Measurements from ENCODE around the gene TENM4. TPM values are rescaled to one million over a fixed set of nuclear protein-coding genes. Genes with fewer than 3 reads are reported as not detected.

Gene TENM4
- total RNA-seq, 1 donor from 2014 or later, result 117 TPM

GRCh38 chr11:79165908-79166307 is 274.9 kb downstream of the TENM4 start:
- peaks cover 9% of the 10 kb centered on the region for H3K36me3 Mint-ChIP-seq (ENCODE audit: insufficient read depth)
- no peak overlapping the region for H3K4me3 Mint-ChIP-seq (ENCODE audit: low read depth)
- no peak overlapping the region for H3K27ac Mint-ChIP-seq
- no peaks in the 10 kb centered on the region for H3K27me3 Mint-ChIP-seq
- DNase-seq (ENCODE audit: low spot score, unreplicated experiment), result no peak
- TF ChIP-seq, protein P1, sequence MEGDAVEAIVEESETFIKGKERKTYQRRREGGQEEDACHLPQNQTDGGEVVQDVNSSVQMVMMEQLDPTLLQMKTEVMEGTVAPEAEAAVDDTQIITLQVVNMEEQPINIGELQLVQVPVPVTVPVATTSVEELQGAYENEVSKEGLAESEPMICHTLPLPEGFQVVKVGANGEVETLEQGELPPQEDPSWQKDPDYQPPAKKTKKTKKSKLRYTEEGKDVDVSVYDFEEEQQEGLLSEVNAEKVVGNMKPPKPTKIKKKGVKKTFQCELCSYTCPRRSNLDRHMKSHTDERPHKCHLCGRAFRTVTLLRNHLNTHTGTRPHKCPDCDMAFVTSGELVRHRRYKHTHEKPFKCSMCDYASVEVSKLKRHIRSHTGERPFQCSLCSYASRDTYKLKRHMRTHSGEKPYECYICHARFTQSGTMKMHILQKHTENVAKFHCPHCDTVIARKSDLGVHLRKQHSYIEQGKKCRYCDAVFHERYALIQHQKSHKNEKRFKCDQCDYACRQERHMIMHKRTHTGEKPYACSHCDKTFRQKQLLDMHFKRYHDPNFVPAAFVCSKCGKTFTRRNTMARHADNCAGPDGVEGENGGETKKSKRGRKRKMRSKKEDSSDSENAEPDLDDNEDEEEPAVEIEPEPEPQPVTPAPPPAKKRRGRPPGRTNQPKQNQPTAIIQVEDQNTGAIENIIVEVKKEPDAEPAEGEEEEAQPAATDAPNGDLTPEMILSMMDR (IDR thresholded peaks at IDR 0.05; ENCODE audit: unreplicated experiment), result no peak
- no peaks in the 10 kb centered on the region for H3K4me1 Mint-ChIP-seq (ENCODE audit: low read depth)
- peaks cover 3% of the 10 kb centered on the region for H3K9me3 Mint-ChIP-seq (ENCODE audit: low read depth)

GRCh38 chr11:79160791-79161403 is 279.9 kb downstream of the TENM4 start:
- Mint-ChIP-seq H3K27me3 (no peaks in the 10 kb centered on the region), H3K27ac (no peak overlapping the region), H3K4me3 (ENCODE audit: low read depth) (no peak overlapping the region), H3K4me1 (ENCODE audit: low read depth) (peaks cover 10% of the 10 kb centered on the region), H3K9me3 (ENCODE audit: low read depth) (peaks cover 3% of the 10 kb centered on the region), H3K36me3 (ENCODE audit: insufficient read depth) (peaks cover 9% of the 10 kb centered on the region)
- TF ChIP-seq, protein P1 (IDR thresholded peaks at IDR 0.05; ENCODE audit: unreplicated experiment), result peak; percentile 44
- DNase-seq (ENCODE audit: low spot score, unreplicated experiment), result no peak

- Mint-ChIP-seq H3K36me3 (ENCODE audit: insufficient read depth) (peaks cover 3% of the 10 kb centered on the region), H3K27me3 (no peaks in the 10 kb centered on the region)
- TF ChIP-seq, protein P1 (IDR thresholded peaks at IDR 0.05; ENCODE audit: unreplicated experiment), result peak; percentile 42
These were observed 281.0 kb downstream of the TENM4 start for GRCh38 chr11:79159657-79160450.

GRCh38 chr11:79157738-79158137 is 283.1 kb downstream of the TENM4 start:
- H3K4me3 Mint-ChIP-seq (ENCODE audit: low read depth), result no peak overlapping the region
- H3K9me3 Mint-ChIP-seq (ENCODE audit: low read depth), result no peaks in the 10 kb centered on the region
- TF ChIP-seq, protein P1 (IDR thresholded peaks at IDR 0.05; ENCODE audit: unreplicated experiment), result no peak
- DNase-seq (ENCODE audit: low spot score, unreplicated experiment), result no peak
- H3K4me1 Mint-ChIP-seq (ENCODE audit: low read depth), result peaks cover 10% of the 10 kb centered on the region
- H3K27ac Mint-ChIP-seq, result no peak overlapping the region
- no peaks in the 10 kb centered on the region for H3K36me3 Mint-ChIP-seq (ENCODE audit: insufficient read depth)
- no peaks in the 10 kb centered on the region for H3K27me3 Mint-ChIP-seq

More at GRCh38 chr11:79159657-79160450, 281.0 kb downstream of the TENM4 start:
- Mint-ChIP-seq H3K9me3 (ENCODE audit: low read depth) (no peaks in the 10 kb centered on the region), H3K4me3 (ENCODE audit: low read depth) (no peak overlapping the region), H3K4me1 (ENCODE audit: low read depth) (peaks cover 10% of the 10 kb centered on the region), H3K27ac (no peak overlapping the region)
- DNase-seq (ENCODE audit: low spot score, unreplicated experiment), result no peak

DNA sequence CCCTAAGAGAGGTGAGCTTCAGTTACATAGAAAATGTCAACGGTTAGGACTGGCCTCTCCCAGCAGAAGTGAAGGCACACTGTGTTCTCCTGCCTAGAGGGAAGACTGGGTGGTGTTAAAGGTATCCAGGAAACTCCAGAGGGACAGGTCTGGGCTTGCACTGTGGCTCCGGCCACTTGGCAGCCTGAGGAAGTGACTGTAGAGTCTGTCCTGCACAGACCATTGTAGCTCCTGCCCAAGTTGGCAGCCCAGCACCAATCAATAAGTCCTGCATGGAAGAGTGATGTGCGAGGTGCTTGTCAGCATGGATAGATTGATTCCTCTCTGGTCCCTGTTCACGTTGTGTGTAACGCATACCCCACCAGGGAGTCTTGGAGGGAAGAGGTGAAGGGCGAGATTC is 284.8 kb downstream of the TENM4 start:
- Mint-ChIP-seq H3K27ac (peak overlapping the region; percentile 44), H3K9me3 (ENCODE audit: low read depth) (no peaks in the 10 kb centered on the region), H3K4me3 (ENCODE audit: low read depth) (no peak overlapping the region), H3K27me3 (no peaks in the 10 kb centered on the region), H3K36me3 (ENCODE audit: insufficient read depth) (no peaks in the 10 kb centered on the region), H3K4me1 (ENCODE audit: low read depth) (peaks cover 10% of the 10 kb centered on the region)
- TF ChIP-seq, protein P1 (IDR thresholded peaks at IDR 0.05; ENCODE audit: unreplicated experiment), result no peak
- DNase-seq (ENCODE audit: low spot score, unreplicated experiment), result no peak

Data from progenitor cell of endocrine pancreas (in vitro differentiated cells).